Ovary (tissue), 3 donors: ENCODE data around the gene SPRY4.

Experiments used
- CTCF ChIP-seq, 3 donors: fragments of 450-650 bp in 2 of 3; fragments of 200-600 bp in 1 of 3; IDR thresholded peaks; one replicate each; pipeline versions ENCODE4 v1.5.1 to v1.8.0; 2016 to 2022; ENCODE audit warnings: antibody characterized with exemption in 3 of 3, mild to moderate bottlenecking in 1 of 3
- EP300 ChIP-seq: sonication (generic); formaldehyde crosslinking; IDR thresholded peaks from one replicate; pipeline ENCODE4 v1.6.1; 2017; ENCODE audit warnings: antibody characterized with exemption
- POLR2A ChIP-seq: fragments of 450-650 bp; IDR thresholded peaks from one replicate; pipeline ENCODE4 v1.6.1; 2017; ENCODE audit warnings: antibody characterized with exemption, mild to moderate bottlenecking, moderate library complexity
- donor health status: DM: no; HTN: no; CAD: no.

- TF ChIP-seq CTCF (IDR thresholded peaks at IDR 0.05) (no peak), EP300 (no peak), POLR2A (no peak)
Observed at GRCh38 chr5:142295084-142295758, 29.6 kb downstream of the SPRY4 start.
